OCI-LY3 (cell line): ENCODE measurements around the gene UGDH.

ENCODE experiments used
- CTCF ChIP-seq: fragments of 200-600, 300-600 bp; sonication (generic); IDR thresholded peaks from 2 replicates; pipeline ENCODE4 v1.5.1; 2014; ENCODE audit warnings: antibody characterized with exemption, low read length, low read depth
- EZH2phosphoT487 ChIP-seq: fragments of 200-600 bp; shearing (Covaris generic); IDR thresholded peaks from 2 replicates; pipeline ENCODE4 v1.6.1; 2018; ENCODE audit warnings: antibody characterized with exemption, mixed run types, low read depth

DNA sequence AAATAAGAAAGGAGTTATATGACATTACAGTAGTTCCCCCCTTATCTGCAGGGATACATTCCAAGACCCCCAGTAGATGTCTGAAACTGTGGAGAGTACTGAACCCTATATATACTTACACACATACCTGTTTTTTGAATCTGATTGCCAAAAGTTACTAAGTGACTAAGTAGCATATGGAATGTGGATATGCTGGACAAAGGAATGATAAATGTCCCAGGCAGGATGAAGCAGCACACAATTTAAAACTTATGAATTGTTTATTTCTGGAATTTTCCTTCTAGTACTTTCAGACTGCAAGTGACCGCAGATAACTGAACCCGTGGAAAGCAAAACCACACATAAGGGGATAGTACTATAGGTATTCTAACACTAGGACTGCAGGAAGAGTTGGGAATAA, 22.7 kb downstream of the UGDH start:
- no peak for TF ChIP-seq CTCF
- TF ChIP-seq EZH2phosphoT487, result no peak
